Activated B cell treated with CpG ODN at 0.5 μM for 24 hours (primary cell): ENCODE measurements around the gene CEACAM16. TPM values are rescaled to one million over a fixed set of nuclear protein-coding genes. Genes with fewer than 3 reads are reported as not detected.

Experiments
- ATAC-seq: fragments of 200-7000 bp; cut with Tn5 transposase; one replicate; pipeline ENCODE4 v1.10.0; 2021; ENCODE audit warnings: low read depth, mild to moderate bottlenecking, moderate library complexity
- CTCF ChIA-PET: fragments of 350-600 bp; sonication (Branson Sonifier 250); formaldehyde crosslinking; loops from one replicate; lab custom pipeline; 2021; ENCODE audit warnings: antibody characterized with exemption; lab: Charles Lee
- POLR2A ChIA-PET: fragments of 350-600 bp; sonication (Branson Sonifier 250); formaldehyde crosslinking; loops from one replicate; lab custom pipeline; 2021; ENCODE audit warnings: antibody characterized with exemption; lab: Charles Lee
- DNase-seq: peaks from one replicate; pipeline ENCODE4 v3.0.0; 2022
- H3K27ac Mint-ChIP-seq: one replicate; pipeline ENCODE4 v1.8.0; 2020; ENCODE audit warnings: mixed read lengths
- H3K27me3 Mint-ChIP-seq: one replicate; pipeline ENCODE4 v1.8.0; 2021; ENCODE audit warnings: mixed read lengths
- H3K36me3 Mint-ChIP-seq: one replicate; pipeline ENCODE4 v1.8.0; 2021; ENCODE audit warnings: low read depth, mixed read lengths
- H3K4me1 Mint-ChIP-seq: one replicate; pipeline ENCODE4 v1.8.0; 2021; ENCODE audit warnings: mixed read lengths
- H3K4me3 Mint-ChIP-seq: one replicate; pipeline ENCODE4 v1.8.0; 2020; ENCODE audit warnings: mild to moderate bottlenecking, mixed read lengths
- H3K9me3 Mint-ChIP-seq: one replicate; pipeline ENCODE4 v1.8.0; 2020; ENCODE audit warnings: mixed read lengths
- CTCF ChIP-seq: fragments of 200-600 bp; IDR thresholded peaks from one replicate; pipeline ENCODE4 v1.8.0; 2022; ENCODE audit warnings: antibody characterized with exemption, mild to moderate bottlenecking
- intact Hi-C: fragments of 100-400 bp; cut with micrococcal nuclease; formaldehyde crosslinking; loops from one replicate; pipeline ENCODE4 v1.15.1; 2024
- total RNA-seq: library from RNA; stranded (reverse); gene quantifications from 2 replicates; pipeline ENCODE4 v1.2.3, GENCODE V29; 2022

The CEACAM16 gene
- total RNA-seq, 1 donor from 2014 or later: not detected

- peaks cover 11% of the 10 kb centered on the region for H3K4me1 Mint-ChIP-seq
- POLR2A ChIA-PET: interaction anchor here (0.7 kb wide), 1 partner anchor 252 kb away, joined by 4 read pairs; no protein-coding TSS in a partner anchor
- intact Hi-C loops: no loop called here
- TF ChIP-seq CTCF: no peak
- CTCF ChIA-PET: no interaction called here
- peaks cover 21% of the 10 kb centered on the region for H3K27me3 Mint-ChIP-seq
- H3K4me3 Mint-ChIP-seq: no peak overlapping the region
- DNase-seq (no peak), ATAC-seq (no peak)
- H3K9me3 Mint-ChIP-seq: no peaks in the 10 kb centered on the region
- no peak overlapping the region for H3K27ac Mint-ChIP-seq
- H3K36me3 Mint-ChIP-seq: no peaks in the 10 kb centered on the region
Measured at GRCh38 chr19:44696939-44697669, 1.8 kb upstream of the CEACAM16 start.

GRCh38 chr19:44697670-44698034, 1.3 kb upstream of the CEACAM16 start:
- no peaks in the 10 kb centered on the region for H3K9me3 Mint-ChIP-seq
- H3K27me3 Mint-ChIP-seq: peaks cover 21% of the 10 kb centered on the region
- ChIA-PET CTCF (no interaction called here), POLR2A (no interaction called here)
- intact Hi-C loops: no loop called here
- H3K4me1 Mint-ChIP-seq: peaks cover 6% of the 10 kb centered on the region
- H3K27ac Mint-ChIP-seq: no peak overlapping the region
- H3K4me3 Mint-ChIP-seq: no peak overlapping the region
- no peak for TF ChIP-seq CTCF
- H3K36me3 Mint-ChIP-seq: no peaks in the 10 kb centered on the region
- DNase-seq: no peak
- no peak for ATAC-seq

GRCh38 chr19:44700547-44700946, 1.6 kb downstream of the CEACAM16 start:
- H3K27ac Mint-ChIP-seq: no peak overlapping the region
- H3K27me3 Mint-ChIP-seq: peaks cover 26% of the 10 kb centered on the region
- no peaks in the 10 kb centered on the region for H3K9me3 Mint-ChIP-seq
- intact Hi-C loops: no loop called here
- POLR2A ChIA-PET: no interaction called here
- ATAC-seq (no peak), DNase-seq (no peak)
- no peak overlapping the region for H3K4me3 Mint-ChIP-seq
- TF ChIP-seq CTCF: no peak
- no peaks in the 10 kb centered on the region for H3K36me3 Mint-ChIP-seq
- CTCF ChIA-PET: no interaction called here
- no peaks in the 10 kb centered on the region for H3K4me1 Mint-ChIP-seq

GRCh38 chr19:44701228-44701627, 2.3 kb downstream of the CEACAM16 start:
- H3K36me3 Mint-ChIP-seq: no peaks in the 10 kb centered on the region
- ChIA-PET CTCF (interaction anchor here (0.7 kb wide), 1 partner anchor 23 kb away, joined by 3 read pairs; no protein-coding TSS in a partner anchor), POLR2A (no interaction called here)
- no peak overlapping the region for H3K4me3 Mint-ChIP-seq
- H3K9me3 Mint-ChIP-seq: no peaks in the 10 kb centered on the region
- intact Hi-C loops: no loop called here
- peaks cover 26% of the 10 kb centered on the region for H3K27me3 Mint-ChIP-seq
- H3K27ac Mint-ChIP-seq: no peak overlapping the region
- DNase-seq: no peak
- no peaks in the 10 kb centered on the region for H3K4me1 Mint-ChIP-seq
- no peak for TF ChIP-seq CTCF
- no peak for ATAC-seq

GRCh38 chr19:44702551-44703176, 3.7 kb downstream of the CEACAM16 start:
- ATAC-seq (no peak), DNase-seq (no peak)
- Mint-ChIP-seq H3K4me3 (no peak overlapping the region), H3K27ac (no peak overlapping the region), H3K27me3 (peaks cover 17% of the 10 kb centered on the region), H3K36me3 (no peaks in the 10 kb centered on the region), H3K4me1 (no peaks in the 10 kb centered on the region), H3K9me3 (no peaks in the 10 kb centered on the region)
- POLR2A ChIA-PET: no interaction called here
- CTCF ChIA-PET: no interaction called here
- TF ChIP-seq CTCF: no peak
- intact Hi-C loops: no loop called here
